IPS-NIHi7 (cell line): ENCODE measurements around the gene PRKCA.
"Not testable (repeated sequence)": the region's sequence is repeated elsewhere in the genome, so short reads cannot be mapped to it uniquely, and the experiment has no call there.

Source experiments
- DNase-seq: peaks from one replicate; pipeline ENCODE4 v3.0.0; 2012; ENCODE audit warnings: mixed read lengths; ENCODE audit errors: extremely low spot score

Gene PRKCA

DNA sequence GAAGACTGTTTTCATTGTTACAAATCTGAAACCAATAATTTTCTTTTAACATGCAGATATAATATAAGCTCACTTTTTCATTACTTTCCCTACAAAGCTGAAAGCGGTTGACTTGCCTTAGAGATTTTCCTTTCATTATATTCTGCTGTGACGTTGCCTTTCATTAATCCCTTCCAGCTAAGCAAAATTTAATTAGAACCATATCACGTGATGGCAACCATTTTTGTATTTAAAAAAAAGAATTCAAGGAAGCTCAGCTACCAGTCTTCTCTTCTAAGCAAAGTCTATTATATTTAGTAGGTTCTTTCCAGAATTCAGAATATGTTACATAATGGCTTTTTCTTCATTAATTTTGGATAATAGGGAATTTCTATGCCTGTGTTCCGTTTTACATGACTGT is 186.5 kb downstream of the PRKCA start:
- no peak for DNase-seq

DNA sequence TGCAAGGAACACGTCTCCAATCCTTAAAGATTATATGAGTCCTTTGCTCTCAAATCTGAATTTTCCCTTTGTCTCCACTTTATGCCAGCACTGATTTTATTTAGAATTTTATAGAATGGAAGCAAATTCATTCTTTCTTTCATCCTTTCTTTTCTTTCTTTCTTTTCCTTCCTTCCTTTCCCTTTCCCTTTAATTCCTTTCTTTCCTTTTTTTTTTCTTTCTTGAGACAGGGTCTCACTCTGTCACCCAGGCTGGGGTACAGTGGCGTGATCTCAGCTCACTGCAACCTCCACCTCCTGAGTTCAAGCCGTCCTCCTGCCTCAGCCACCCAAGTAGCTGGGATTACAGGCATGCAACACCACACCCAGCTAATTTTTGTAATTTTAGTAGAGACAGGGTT is 187.2 kb downstream of the PRKCA start:
- DNase-seq: not testable (repeated sequence)

GRCh38 chr17:66491213-66491612 is 188.8 kb downstream of the PRKCA start:
- no peak for DNase-seq

- no peak for DNase-seq
Measured at GRCh38 chr17:66491665-66492064, 189.3 kb downstream of the PRKCA start.

DNA sequence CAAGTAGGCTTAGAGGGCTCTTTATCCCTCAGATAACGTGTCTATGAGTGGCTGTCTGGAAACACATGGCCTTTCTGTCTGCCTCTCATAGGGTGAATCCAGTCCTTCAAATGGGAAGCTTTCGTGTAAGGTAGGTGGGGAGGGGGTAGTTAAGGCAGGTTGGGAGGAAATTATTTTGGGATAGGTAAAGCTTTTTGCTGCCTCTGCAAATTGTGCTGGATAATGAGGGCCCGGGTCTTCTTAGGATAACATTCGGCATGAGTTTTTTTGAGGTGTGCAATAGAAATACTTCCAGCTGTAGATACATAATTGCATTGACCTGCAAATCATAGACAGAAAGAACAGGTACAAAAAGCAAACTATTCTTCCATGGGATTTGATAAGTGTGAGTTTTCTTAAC is 189.7 kb downstream of the PRKCA start:
- DNase-seq: no peak

DNA sequence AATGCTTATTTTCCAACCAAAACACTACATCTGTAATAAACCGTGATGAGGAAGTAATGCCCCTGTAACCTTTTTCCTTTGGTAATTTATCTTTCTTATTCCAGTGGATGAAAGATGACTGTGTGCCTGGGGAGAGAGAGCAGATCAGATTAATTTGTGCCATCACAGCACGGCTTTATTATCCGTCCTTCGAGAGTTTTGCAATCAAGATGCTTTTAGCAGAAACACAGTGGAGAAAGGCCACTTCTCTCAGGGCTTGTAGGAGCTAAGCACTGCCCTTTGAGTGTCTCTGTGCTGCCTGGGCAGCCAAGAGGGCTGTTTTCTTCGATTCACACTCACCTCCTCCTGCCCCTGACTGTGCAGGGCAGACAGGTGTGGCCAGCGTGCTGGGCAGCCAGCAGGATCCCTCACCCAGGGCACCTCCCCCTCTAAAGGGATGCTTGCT is 190.2 kb downstream of the PRKCA start:
- DNase-seq: peak; percentile 53

- no peak for DNase-seq
Measured at GRCh38 chr17:66493283-66494019, 191.0 kb downstream of the PRKCA start.

GRCh38 chr17:66494023-66494803 is 191.8 kb downstream of the PRKCA start:
- DNase-seq: peak; percentile 54

GRCh38 chr17:66495035-66495434 is 192.6 kb downstream of the PRKCA start:
- no peak for DNase-seq

DNA sequence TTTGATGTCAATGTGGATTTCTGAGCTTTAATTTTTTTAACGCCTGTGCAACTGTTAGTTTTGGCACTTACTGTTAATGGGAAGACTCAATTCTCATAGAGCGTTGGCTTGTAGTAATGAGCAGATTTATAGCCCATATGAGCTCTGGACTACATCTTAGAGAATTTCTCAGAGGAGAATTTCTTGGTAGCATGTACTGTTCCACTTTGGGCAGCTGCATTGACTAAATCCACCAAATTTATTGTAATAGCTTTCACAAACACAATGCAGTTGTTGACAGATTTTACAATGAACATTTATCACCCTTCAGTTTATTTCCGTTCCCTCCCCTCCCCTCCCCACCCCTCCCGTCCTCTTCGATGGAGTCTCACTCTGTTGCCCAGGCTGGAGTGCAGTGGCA is 193.9 kb downstream of the PRKCA start:
- DNase-seq: no peak

- DNase-seq: no peak
Measured at GRCh38 chr17:66498580-66498979, 196.2 kb downstream of the PRKCA start.

- DNase-seq: no peak
Measured at GRCh38 chr17:66506641-66507040, 204.2 kb downstream of the PRKCA start.

- DNase-seq: peak; percentile 34
Measured at GRCh38 chr17:66507103-66507923, 204.9 kb downstream of the PRKCA start.

- DNase-seq: no peak
Measured at GRCh38 chr17:66507982-66508760, 205.8 kb downstream of the PRKCA start.

DNA sequence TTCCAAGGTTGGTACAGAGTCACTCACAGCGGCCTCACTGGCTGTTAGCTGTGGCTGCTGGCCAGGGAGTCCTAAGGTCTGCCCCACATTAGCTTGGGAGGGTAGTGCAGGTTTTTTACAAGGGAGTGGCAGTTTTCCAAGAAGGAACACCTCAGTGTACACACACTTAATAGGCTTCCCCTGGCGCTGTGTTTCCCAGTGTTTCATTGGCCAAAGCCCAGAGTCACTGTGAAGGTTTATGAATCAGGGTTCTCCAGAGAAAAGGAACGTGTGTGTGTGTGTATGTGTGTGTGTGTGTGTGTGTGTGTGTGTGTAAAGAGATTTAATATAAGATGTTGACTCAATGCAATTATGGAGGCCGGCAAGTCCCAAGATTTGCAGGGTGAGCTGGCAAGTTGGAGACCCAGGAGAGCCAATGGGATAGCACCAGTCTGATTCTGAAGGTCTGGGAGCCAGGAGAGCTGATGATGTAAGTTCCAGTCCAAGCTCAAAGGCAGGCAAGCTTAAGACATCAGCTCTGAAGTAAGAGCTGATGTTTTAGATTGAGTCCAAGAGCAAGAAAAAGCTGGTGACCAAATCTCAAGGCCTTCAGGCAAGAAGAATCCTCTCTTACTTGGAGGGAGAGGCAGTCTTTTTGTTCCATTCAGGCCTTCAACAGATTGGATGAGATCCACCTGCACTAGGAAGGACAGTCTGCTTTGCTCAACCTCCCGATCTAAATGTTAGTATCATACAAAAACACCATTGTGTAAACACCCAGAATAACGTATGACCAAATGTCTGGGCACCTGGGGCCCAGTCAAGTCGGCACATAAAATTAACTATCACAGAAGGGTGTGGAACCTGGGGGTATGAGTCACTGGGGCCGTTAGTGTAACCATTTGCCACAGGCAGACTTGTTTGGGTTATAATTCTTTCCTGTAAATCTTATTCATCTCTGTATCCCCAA is 206.8 kb downstream of the PRKCA start:
- DNase-seq: no peak

DNA sequence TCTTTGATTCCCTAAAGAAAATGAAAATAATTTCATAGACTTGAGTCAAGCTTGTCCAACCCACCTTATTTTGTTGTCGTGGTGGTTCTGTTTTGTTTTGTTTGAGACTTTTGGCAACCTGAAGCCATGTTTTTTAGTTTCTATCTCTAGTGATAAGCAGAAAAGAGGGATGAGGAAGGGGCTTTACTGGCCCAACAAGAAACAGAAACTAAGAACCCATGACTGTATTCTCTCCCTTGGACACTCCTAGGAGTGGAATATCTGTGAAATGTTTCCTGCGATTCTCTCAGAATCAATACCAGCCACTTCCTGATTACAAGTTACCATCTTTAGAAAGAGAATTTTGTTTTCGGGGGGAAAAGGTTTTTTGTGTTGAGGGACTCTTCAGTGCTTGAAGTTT is 207.5 kb downstream of the PRKCA start:
- DNase-seq: no peak

DNA sequence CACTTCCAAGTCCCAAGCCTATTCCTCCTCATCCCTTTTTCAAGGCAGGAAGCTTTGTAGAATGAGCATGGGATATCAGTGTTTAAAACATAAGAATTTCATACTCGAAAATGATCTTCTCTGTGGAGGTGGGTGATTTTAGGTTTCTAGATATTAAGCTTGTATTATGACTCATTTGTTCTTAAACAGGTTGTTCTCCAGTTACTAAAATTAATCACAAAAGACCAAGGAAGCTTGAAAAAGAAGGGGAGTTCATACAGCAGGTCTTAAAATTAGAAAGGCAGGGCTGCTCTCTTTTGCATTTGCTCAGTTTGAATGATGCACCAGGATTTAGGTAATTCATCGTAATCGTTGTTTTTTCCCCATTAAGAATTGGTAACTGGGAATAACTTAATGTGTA is 208.7 kb downstream of the PRKCA start:
- DNase-seq: no peak

- DNase-seq: no peak
Measured at GRCh38 chr17:66514227-66514806, 211.9 kb downstream of the PRKCA start.

- no peak for DNase-seq
Measured at GRCh38 chr17:66515974-66516373, 213.6 kb downstream of the PRKCA start.
